RWPE2 (cell line): Measurements from ENCODE around the gene PKD2L1.
A peak's percentile ranks its signal among the peaks of the same experiment; 100 is the strongest.

Source experiments
- ATAC-seq: fragments of 200-7000 bp; cut with Tn5 transposase; 3 replicates; pipeline ENCODE4 v1.9.1; 2021; ENCODE audit warnings: low read depth
- DNase-seq: peaks from one replicate; pipeline ENCODE4 v3.0.0-alpha.2; 2020; ENCODE audit warnings: low spot score
- H3K27ac ChIP-seq: fragments of 450-650 bp; 2 replicates; pipeline ENCODE4 v1.5.1; 2017; ENCODE audit warnings: mild to moderate bottlenecking; ENCODE audit not compliant: poor library complexity, severe bottlenecking
- H3K27me3 ChIP-seq: fragments of 250-450 bp; sonication (Bioruptor Pico); 2 replicates; pipeline ENCODE4 v1.5.1; 2021; ENCODE audit warnings: mild to moderate bottlenecking, moderate library complexity; ENCODE audit not compliant: insufficient read depth, poor library complexity, severe bottlenecking
- H3K36me3 ChIP-seq: fragments of 250-450 bp; sonication (Bioruptor Pico); 2 replicates; pipeline ENCODE4 v1.5.1; 2020; ENCODE audit warnings: low read depth, mild to moderate bottlenecking, moderate library complexity
- H3K4me1 ChIP-seq: fragments of 250-450 bp; sonication (Bioruptor Pico); 2 replicates; pipeline ENCODE4 v1.5.1; 2021; ENCODE audit warnings: mild to moderate bottlenecking, moderate library complexity; ENCODE audit not compliant: insufficient read depth, poor library complexity, severe bottlenecking
- H3K4me3 ChIP-seq: fragments of 250-450 bp; sonication (Bioruptor Pico); 2 replicates; pipeline ENCODE4 v1.5.1; 2021; ENCODE audit warnings: mild to moderate bottlenecking, moderate library complexity; ENCODE audit not compliant: severe bottlenecking
- H3K9me3 ChIP-seq: fragments of 250-450 bp; sonication (Bioruptor Pico); 2 replicates; pipeline ENCODE4 v1.5.1; 2021; ENCODE audit warnings: mild to moderate bottlenecking, moderate library complexity; ENCODE audit not compliant: severe bottlenecking
- TF ChIP-seq, protein P1 (sequence below): fragments of 450-650 bp; IDR thresholded peaks from one replicate; pipeline ENCODE4 v1.5.1; 2017; ENCODE audit warnings: mild to moderate bottlenecking, moderate library complexity; ENCODE audit not compliant: poor library complexity, severe bottlenecking

The PKD2L1 gene

DNA sequence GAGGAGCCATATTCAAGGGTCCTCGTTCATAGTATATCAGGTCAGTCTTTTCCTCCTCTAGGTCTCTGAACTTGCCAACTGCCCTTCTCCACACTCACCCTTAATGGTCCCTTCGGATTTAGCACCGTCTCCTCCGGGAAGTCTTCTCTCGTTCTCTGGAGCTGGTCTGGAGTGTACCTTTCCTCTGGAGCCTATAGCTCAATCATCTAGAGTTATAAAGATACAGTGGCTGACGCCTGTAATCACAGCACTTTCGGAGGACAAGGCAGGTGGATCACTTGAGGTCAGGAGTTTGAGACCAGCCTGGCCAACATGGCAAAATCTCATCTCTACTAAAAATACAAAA, 12.6 kb upstream of the PKD2L1 start:
- no peak for ATAC-seq
- Histone ChIP-seq H3K4me3 (no peak overlapping the region), H3K27ac (no peak overlapping the region), H3K36me3 (peaks cover 4% of the 10 kb centered on the region), H3K4me1 (peaks cover 11% of the 10 kb centered on the region), H3K9me3 (no peaks in the 10 kb centered on the region), H3K27me3 (no peaks in the 10 kb centered on the region)
- DNase-seq = no peak
- TF ChIP-seq, protein P1, sequence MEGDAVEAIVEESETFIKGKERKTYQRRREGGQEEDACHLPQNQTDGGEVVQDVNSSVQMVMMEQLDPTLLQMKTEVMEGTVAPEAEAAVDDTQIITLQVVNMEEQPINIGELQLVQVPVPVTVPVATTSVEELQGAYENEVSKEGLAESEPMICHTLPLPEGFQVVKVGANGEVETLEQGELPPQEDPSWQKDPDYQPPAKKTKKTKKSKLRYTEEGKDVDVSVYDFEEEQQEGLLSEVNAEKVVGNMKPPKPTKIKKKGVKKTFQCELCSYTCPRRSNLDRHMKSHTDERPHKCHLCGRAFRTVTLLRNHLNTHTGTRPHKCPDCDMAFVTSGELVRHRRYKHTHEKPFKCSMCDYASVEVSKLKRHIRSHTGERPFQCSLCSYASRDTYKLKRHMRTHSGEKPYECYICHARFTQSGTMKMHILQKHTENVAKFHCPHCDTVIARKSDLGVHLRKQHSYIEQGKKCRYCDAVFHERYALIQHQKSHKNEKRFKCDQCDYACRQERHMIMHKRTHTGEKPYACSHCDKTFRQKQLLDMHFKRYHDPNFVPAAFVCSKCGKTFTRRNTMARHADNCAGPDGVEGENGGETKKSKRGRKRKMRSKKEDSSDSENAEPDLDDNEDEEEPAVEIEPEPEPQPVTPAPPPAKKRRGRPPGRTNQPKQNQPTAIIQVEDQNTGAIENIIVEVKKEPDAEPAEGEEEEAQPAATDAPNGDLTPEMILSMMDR = peak; percentile 63

DNA sequence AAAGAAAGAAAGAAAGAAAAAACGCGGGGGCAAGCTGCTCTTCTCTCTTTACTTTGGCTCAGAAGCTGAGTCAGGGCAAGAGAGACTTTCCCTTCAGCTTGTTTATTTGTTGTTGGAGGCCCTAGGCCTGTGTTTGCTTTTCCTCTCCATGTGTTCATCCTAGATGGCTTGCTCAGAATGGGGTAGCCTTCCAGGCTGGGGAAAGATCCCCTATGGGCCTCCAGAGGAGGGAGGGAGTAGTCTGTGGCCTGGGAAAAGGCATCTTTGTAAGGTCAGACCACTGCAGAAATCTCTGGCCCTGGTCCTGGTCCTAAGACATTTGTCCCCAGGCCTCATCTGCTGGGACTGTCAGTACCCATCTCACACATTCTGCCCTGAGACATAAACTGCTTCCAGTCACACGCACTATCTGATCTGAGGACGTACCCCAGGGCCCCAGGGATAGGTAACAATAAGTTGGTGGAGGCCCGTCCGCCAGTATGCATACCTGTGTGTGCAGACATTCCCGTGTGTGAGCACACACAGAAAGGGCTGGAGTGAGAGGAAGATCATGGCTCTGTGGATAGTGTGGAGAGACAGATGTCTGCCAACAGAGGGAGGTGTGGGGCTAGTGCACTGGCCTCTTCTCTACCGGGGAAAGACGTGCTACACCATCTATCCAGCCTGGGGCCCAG, 12.1 kb upstream of the PKD2L1 start:
- DNase-seq = no peak
- H3K36me3 ChIP-seq = no peaks in the 10 kb centered on the region
- H3K9me3 ChIP-seq = no peaks in the 10 kb centered on the region
- H3K4me3 ChIP-seq = no peak overlapping the region
- H3K4me1 ChIP-seq = peaks cover 11% of the 10 kb centered on the region
- no peak overlapping the region for H3K27ac ChIP-seq
- ATAC-seq = peak; percentile 64
- H3K27me3 ChIP-seq = no peaks in the 10 kb centered on the region
- TF ChIP-seq, protein P1 = peak; percentile 87

DNA sequence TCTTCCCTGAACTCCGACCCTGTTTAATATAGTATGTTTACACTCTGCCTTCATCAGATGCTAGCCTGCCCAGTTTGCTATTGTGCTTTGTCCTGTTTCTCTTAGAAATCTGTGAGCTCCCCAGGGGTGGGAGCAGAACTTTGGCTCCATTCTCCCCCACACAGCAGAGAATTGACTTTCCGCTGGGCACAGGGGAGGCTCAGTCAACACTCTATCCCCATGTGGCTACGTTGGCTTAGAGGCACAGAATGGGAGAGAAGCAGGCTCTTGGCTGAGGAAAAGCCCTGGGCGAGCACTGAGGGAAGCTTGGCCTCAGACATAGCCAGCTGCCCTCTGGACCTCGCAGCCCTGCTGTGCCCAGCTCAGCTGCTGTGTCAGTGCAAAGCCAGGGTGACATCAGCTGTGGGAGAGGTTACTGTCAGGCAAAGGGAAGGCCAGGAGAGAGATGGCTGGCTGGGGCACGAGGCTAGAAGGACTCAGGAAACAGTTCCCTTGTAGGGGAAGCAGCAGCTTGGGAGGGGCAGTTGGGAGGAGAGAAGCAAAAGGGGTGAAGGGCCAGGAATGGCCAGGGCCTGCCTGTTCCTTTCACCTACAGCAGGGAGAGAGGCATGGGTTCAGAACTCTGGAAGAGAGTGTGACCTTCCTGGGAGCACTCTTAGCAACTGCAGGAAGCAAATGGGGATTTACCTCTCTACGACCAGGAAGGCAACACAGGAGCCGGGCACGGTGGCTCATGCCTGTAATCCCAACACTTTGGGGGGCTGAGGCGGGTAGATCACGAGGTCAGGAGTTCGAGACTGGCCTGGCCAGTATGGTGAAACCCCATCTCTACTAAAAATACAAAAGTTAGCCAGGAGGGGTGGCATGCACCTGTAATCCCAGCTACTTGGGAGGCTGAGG, 11.2 kb upstream of the PKD2L1 start:
- no peaks in the 10 kb centered on the region for H3K9me3 ChIP-seq
- ATAC-seq = no peak
- no peaks in the 10 kb centered on the region for H3K36me3 ChIP-seq
- H3K4me1 ChIP-seq = peaks cover 11% of the 10 kb centered on the region
- H3K4me3 ChIP-seq = no peak overlapping the region
- DNase-seq = no peak
- no peaks in the 10 kb centered on the region for H3K27me3 ChIP-seq
- TF ChIP-seq, protein P1 = no peak
- H3K27ac ChIP-seq = no peak overlapping the region

DNA sequence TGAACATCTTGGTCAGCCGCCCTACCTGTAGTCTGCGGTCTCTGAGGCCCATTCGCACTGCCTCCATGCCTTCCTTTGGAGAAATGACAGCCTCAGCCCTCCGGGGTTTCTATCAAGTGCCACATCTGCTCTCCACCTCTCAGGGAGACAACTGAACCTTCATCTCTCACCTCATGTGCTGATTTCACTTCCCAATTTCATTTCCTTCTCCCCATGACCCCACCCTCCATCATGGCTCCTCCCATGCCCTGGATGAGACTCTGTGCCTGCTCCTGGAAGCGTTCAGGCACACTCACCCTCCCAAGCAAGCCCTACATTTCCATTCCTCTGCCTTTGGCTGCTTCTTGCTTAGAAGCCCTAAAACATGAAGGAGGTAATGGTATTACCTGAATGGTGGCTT, 9.2 kb upstream of the PKD2L1 start:
- ATAC-seq (no peak), DNase-seq (no peak)
- Histone ChIP-seq H3K9me3 (no peaks in the 10 kb centered on the region), H3K4me1 (no peaks in the 10 kb centered on the region), H3K27me3 (no peaks in the 10 kb centered on the region), H3K4me3 (no peak overlapping the region), H3K36me3 (no peaks in the 10 kb centered on the region), H3K27ac (no peak overlapping the region)
- TF ChIP-seq, protein P1 = no peak
